ENCODE results near the gene SIGLEC14.
"Not testable (repeated sequence)": the region's sequence is repeated elsewhere in the genome, so short reads cannot be mapped to it uniquely, and the experiment has no call there.

SIGLEC14 gene, protein sequence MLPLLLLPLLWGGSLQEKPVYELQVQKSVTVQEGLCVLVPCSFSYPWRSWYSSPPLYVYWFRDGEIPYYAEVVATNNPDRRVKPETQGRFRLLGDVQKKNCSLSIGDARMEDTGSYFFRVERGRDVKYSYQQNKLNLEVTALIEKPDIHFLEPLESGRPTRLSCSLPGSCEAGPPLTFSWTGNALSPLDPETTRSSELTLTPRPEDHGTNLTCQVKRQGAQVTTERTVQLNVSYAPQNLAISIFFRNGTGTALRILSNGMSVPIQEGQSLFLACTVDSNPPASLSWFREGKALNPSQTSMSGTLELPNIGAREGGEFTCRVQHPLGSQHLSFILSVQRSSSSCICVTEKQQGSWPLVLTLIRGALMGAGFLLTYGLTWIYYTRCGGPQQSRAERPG

DNA sequence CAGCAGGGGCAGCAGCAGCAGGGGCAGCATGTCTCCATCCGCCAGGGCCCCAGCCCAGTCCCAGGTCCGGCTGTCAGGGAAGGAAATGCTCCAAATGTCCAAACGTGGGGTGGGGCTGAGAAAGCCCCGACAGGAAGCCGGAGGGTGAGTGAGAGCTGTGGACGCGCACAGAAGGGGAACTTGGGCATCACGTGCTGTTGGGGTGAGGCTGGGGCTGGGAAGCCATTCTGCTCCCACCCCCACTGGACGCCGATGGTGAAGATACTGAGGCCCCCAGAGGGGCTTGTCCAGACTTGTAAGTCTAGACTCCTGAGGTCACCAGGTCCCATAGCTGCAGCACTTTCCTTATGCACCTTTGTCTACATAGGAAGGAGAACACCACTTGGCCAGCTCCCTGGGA lies at the start of gene SIGLEC14:
SIGLEC14 (minus strand) TSS at position 96 of the 400 bp plus-strand sequence; CDS start at position 30, 66 bp downstream.
- not testable (repeated sequence) for DNase-seq (ENCODE audit: low read depth in 2 of 2, low spot score in 1 of 2)

DNA sequence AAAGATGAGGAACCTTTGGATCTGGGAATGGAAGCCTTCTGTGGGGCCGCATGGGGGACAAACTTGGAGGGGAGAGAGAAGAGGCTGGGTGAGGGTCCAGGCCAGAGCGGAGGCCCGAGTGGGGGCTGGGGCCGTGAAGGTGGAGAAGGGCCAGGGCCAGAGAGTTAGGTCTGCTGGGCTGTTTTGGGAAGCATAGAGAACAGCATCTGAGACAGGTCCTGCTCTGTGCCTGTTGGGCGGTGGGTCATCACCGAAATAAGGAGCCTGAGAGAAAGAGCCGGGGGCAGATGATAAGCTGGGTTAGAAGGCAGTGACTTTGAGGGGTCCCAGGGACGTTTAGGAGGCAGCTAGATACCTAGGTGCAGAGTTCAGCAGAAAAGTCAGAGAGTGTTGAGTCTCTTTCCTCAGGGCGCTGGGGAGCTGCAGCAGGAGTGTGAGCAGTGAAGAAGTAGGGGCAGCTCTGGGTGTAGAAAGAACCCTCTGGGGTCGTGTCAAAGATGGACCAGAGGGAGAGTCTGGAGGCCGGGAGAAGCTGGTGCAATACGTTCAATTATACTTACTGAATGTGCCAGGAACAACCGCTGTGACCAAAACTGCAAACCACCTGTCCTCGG lies 49.2 kb upstream of the SIGLEC14 start:
- no peak for DNase-seq (ENCODE audit: low read depth in 2 of 2, low spot score in 1 of 2)

- no peak for DNase-seq (ENCODE audit: low read depth in 2 of 2, low spot score in 1 of 2)
Observed at GRCh38 chr19:51695088-51695487, 48.5 kb upstream of the SIGLEC14 start.

DNA sequence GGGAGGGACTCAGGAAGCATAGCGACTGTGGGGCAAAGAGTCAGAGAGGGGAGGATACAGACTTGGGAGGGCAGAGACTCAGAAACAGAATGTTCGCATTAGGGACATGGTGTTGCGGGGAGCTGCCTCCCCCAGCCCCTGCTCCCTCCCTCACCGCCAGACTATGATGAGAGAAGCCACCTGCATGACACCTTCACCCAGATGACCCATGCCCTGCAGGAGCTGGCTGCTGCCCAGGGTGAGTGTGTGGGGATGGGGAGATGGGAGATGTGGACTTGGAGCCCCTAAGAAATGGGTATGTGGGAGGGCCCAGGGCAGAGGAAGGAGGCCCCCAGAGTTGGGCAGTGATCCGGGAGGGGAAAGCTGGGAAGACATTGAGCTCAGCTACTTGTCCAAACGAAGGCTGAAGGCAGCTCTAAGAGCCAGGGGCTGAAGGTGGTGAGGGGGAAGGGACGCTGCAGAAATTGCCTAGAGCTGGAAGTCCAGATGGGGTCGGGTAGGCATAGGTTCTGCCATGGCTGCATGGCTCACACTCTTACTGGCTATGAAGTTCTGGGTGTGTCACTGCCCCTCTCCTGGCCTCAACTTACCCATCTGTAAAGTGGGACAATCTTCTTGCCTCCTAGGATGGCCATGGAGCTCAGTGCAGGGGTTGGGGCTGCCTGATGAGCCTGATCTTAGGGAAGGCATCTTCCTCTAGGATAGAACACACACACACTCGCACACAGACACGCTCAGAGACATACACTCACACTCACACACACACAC lies 47.9 kb upstream of the SIGLEC14 start:
- DNase-seq (ENCODE audit: low read depth in 2 of 2, low spot score in 1 of 2): no peak

GRCh38 chr19:51693819-51694218 lies 47.2 kb upstream of the SIGLEC14 start:
- DNase-seq (ENCODE audit: low read depth in 2 of 2, low spot score in 1 of 2): no peak

GRCh38 chr19:51693260-51693659 lies 46.6 kb upstream of the SIGLEC14 start, which contains the start of gene SPACA6:
Gene SPACA6, plus strand, starts transcription at chr19:51693330. Its CDS starts 197 bp downstream, at chr19:51693527.
- DNase-seq (ENCODE audit: low read depth in 2 of 2, low spot score in 1 of 2): no peak

- no peak for DNase-seq (ENCODE audit: low read depth in 2 of 2, low spot score in 1 of 2)
Observed at GRCh38 chr19:51692468-51692867, 45.8 kb upstream of the SIGLEC14 start.

- DNase-seq (ENCODE audit: low read depth in 2 of 2, low spot score in 1 of 2): no peak
Observed at GRCh38 chr19:51691584-51692428, 45.2 kb upstream of the SIGLEC14 start.

GRCh38 chr19:51691074-51691583 lies 44.5 kb upstream of the SIGLEC14 start:
- no peak for DNase-seq (ENCODE audit: low read depth in 2 of 2, low spot score in 1 of 2)

GRCh38 chr19:51690454-51691073 lies 43.9 kb upstream of the SIGLEC14 start:
- DNase-seq (ENCODE audit: low read depth in 2 of 2, low spot score in 1 of 2): no peak

- no peak for DNase-seq (ENCODE audit: low read depth in 2 of 2, low spot score in 1 of 2)
Observed at GRCh38 chr19:51689751-51690453, 43.3 kb upstream of the SIGLEC14 start.

- no peak for DNase-seq (ENCODE audit: low read depth in 2 of 2, low spot score in 1 of 2)
Observed at GRCh38 chr19:51688671-51689571, 42.3 kb upstream of the SIGLEC14 start.

- DNase-seq (ENCODE audit: low read depth in 2 of 2, low spot score in 1 of 2): no peak
Observed at GRCh38 chr19:51687791-51688670, 41.4 kb upstream of the SIGLEC14 start.

GRCh38 chr19:51686171-51686570 lies 39.5 kb upstream of the SIGLEC14 start:
- no peak for DNase-seq (ENCODE audit: low read depth in 2 of 2, low spot score in 1 of 2)

- DNase-seq (ENCODE audit: low read depth in 2 of 2, low spot score in 1 of 2): no peak
Observed at GRCh38 chr19:51681286-51681941, 34.8 kb upstream of the SIGLEC14 start.

GRCh38 chr19:51680474-51680873 lies 33.8 kb upstream of the SIGLEC14 start:
- DNase-seq (ENCODE audit: low read depth in 2 of 2, low spot score in 1 of 2): no peak

- no peak for DNase-seq (ENCODE audit: low read depth in 2 of 2, low spot score in 1 of 2)
Observed at GRCh38 chr19:51676566-51677083, 30.0 kb upstream of the SIGLEC14 start.
